GM18502 (cell line): ENCODE measurements around the gene GRAMD2B.

ENCODE experiments used
- ATAC-seq: cut with Tn5 transposase; IDR thresholded peaks from one replicate; pipeline ENCODE4 v1.9.1; 2021; ENCODE audit warnings: mild to moderate bottlenecking; ENCODE audit not compliant: unreplicated experiment, poor library complexity

The GRAMD2B gene

GRCh38 chr5:126471875-126472537 lies 48.8 kb downstream of the GRAMD2B start:
- ATAC-seq = no peak

GRCh38 chr5:126472538-126472889 lies 49.3 kb downstream of the GRAMD2B start:
- no peak for ATAC-seq

- ATAC-seq = no peak
These were observed 54.3 kb downstream of the GRAMD2B start for GRCh38 chr5:126477294-126478117.

- ATAC-seq = no peak
These were observed 56.6 kb downstream of the GRAMD2B start for GRCh38 chr5:126479810-126480209.

- ATAC-seq = no peak
These were observed 57.6 kb downstream of the GRAMD2B start for GRCh38 chr5:126480824-126481223.

GRCh38 chr5:126481243-126481642 lies 58.0 kb downstream of the GRAMD2B start:
- ATAC-seq = no peak

GRCh38 chr5:126482591-126482990 lies 59.4 kb downstream of the GRAMD2B start:
- ATAC-seq = no peak

- ATAC-seq = no peak
These were observed 59.9 kb downstream of the GRAMD2B start for GRCh38 chr5:126483156-126483555.

GRCh38 chr5:126484253-126484652 lies 61.0 kb downstream of the GRAMD2B start:
- no peak for ATAC-seq

- no peak for ATAC-seq
These were observed 63.1 kb downstream of the GRAMD2B start for GRCh38 chr5:126486332-126486731.

- no peak for ATAC-seq
These were observed 64.4 kb downstream of the GRAMD2B start for GRCh38 chr5:126487596-126487995.

GRCh38 chr5:126488443-126489065 lies 65.3 kb downstream of the GRAMD2B start:
- ATAC-seq = no peak

- ATAC-seq = no peak
These were observed 67.1 kb downstream of the GRAMD2B start for GRCh38 chr5:126490167-126490940.

- ATAC-seq = no peak
These were observed 69.7 kb downstream of the GRAMD2B start for GRCh38 chr5:126492939-126493338.

GRCh38 chr5:126494393-126494792 lies 71.2 kb downstream of the GRAMD2B start:
- no peak for ATAC-seq

GRCh38 chr5:126497506-126497905 lies 74.3 kb downstream of the GRAMD2B start:
- ATAC-seq = no peak

- ATAC-seq = no peak
These were observed 76.1 kb downstream of the GRAMD2B start for GRCh38 chr5:126499278-126499677.

GRCh38 chr5:126499853-126500342 lies 76.7 kb downstream of the GRAMD2B start:
- peak; percentile 79 for ATAC-seq

- ATAC-seq = no peak
These were observed 78.2 kb downstream of the GRAMD2B start for GRCh38 chr5:126501448-126501847.

- ATAC-seq = no peak
These were observed 80.4 kb downstream of the GRAMD2B start for GRCh38 chr5:126503602-126504104.
